A549 (cell line): ENCODE results near the gene MRPL40. TPM values are rescaled to one million over a fixed set of nuclear protein-coding genes. Genes with fewer than 3 reads are reported as not detected.

Experiments used
- ATAC-seq, 2 experiments: fragments of 200-7000 bp in 1 of 2; fragments of >200 bp in 1 of 2; cut with Nextera tagmentation in 1 of 2; cut with Tn5 transposase in 1 of 2; 3 replicates each; pipeline versions ENCODE4 v1.8.0 to v1.9.1; 2018 to 2020; ENCODE audit warnings: mild to moderate bottlenecking in 1 of 2, moderate library complexity in 1 of 2
- CTCF ChIA-PET: fragments of 300-600 bp; sonication (Branson Sonifier 250); formaldehyde crosslinking; extraction: SDS; loops from one replicate; lab custom pipeline; 2021; ENCODE audit warnings: antibody characterized with exemption, inconsistent platforms; lab: Yijun Ruan, JAX
- POLR2A ChIA-PET: fragments of 350-600 bp; formaldehyde crosslinking; extraction: SDS; loops from one replicate; lab custom pipeline; 2021; ENCODE audit warnings: antibody characterized with exemption, inconsistent platforms; lab: Yijun Ruan, JAX
- DNase-seq, 2 experiments: peaks; one replicate each; pipeline versions ENCODE4 v3.0.0 to v3.0.0-alpha.2; 2011 to 2016; ENCODE audit warnings: low read depth in 1 of 2, low spot score in 1 of 2
- FAIRE-seq: peaks from 2 replicates; lab custom pipeline; 2011; peaks lifted over from hg19 to GRCh38; lab: Jason Lieb, UNC
- H3K27ac ChIP-seq, 2 experiments: fragments of >200 bp; sonication (Bioruptor Twin); formaldehyde crosslinking; 3 replicates each; pipeline ENCODE4 v1.5.1; 2016 to 2017
- H3K4me1 ChIP-seq: fragments of >200 bp; sonication (Bioruptor Twin); formaldehyde crosslinking; 3 replicates; pipeline ENCODE4 v1.6.1; 2016
- H3K4me2 ChIP-seq: fragments of >200 bp; sonication (Bioruptor Twin); formaldehyde crosslinking; 3 replicates; pipeline ENCODE4 v1.6.1; 2016
- H3K4me3 ChIP-seq: fragments of >200 bp; sonication (Bioruptor Twin); formaldehyde crosslinking; 3 replicates; pipeline ENCODE4 v1.5.1; 2016
- H3K9me3 ChIP-seq: fragments of >200 bp; sonication (Bioruptor Twin); formaldehyde crosslinking; 3 replicates; pipeline ENCODE4 v1.6.1; 2016
- BHLHE40 ChIP-seq: IDR thresholded peaks from 2 replicates; pipeline ENCODE4 v1.6.1; 2012; ENCODE audit warnings: low read depth, low read length, inconsistent platforms
- CBX2 ChIP-seq: fragments of 200-600 bp; sonication (generic); IDR thresholded peaks from 2 replicates; pipeline ENCODE4 v1.6.1; 2016; ENCODE audit warnings: low read depth, mild to moderate bottlenecking, borderline replicate concordance
- CEBPB ChIP-seq, 2 experiments: fragments of >200 bp in 1 of 2; sonication (Bioruptor Twin) in 1 of 2; formaldehyde crosslinking in 1 of 2; IDR thresholded peaks; 2 replicates each; pipeline ENCODE4 v1.6.1; 2012 to 2016
- EHF ChIP-seq: fragments of 250-450 bp; sonication (Bioruptor Pico); IDR thresholded peaks from 2 replicates; pipeline ENCODE4 v1.5.0; 2020; ENCODE audit warnings: mild to moderate bottlenecking
- FOSB ChIP-seq: fragments of 250-450 bp; sonication (Bioruptor Pico); IDR thresholded peaks from 2 replicates; pipeline ENCODE4 v1.5.0; 2020; ENCODE audit warnings: mild to moderate bottlenecking, moderate library complexity
- HOXB5 ChIP-seq: fragments of 250-450 bp; sonication (Bioruptor Pico); IDR thresholded peaks from 2 replicates; pipeline ENCODE4 v1.5.0; 2020; ENCODE audit warnings: mild to moderate bottlenecking, moderate library complexity
- KDM1A ChIP-seq: fragments of 200-600 bp; sonication (generic); IDR thresholded peaks from 2 replicates; pipeline ENCODE4 v1.6.1; 2016; ENCODE audit warnings: low read depth, mild to moderate bottlenecking
- MAFK ChIP-seq: fragments of 450-650 bp; IDR thresholded peaks from 2 replicates; pipeline ENCODE4 v1.6.1; 2014; ENCODE audit not compliant: partially characterized antibody
- MAZ ChIP-seq: fragments of 150-350 bp; IDR thresholded peaks from 2 replicates; pipeline ENCODE4 v1.6.1; 2014; ENCODE audit warnings: antibody characterized with exemption, low read depth, low read length, borderline replicate concordance
- NFE2L2 ChIP-seq: fragments of 150-350 bp; conservative IDR thresholded peaks from 2 replicates; pipeline ENCODE4 v1.6.1; 2014; ENCODE audit warnings: low read length
- NPAS2 ChIP-seq: fragments of 250-450 bp; sonication (Bioruptor Pico); IDR thresholded peaks from 2 replicates; pipeline ENCODE4 v1.8.0; 2022; ENCODE audit warnings: mild to moderate bottlenecking, moderate library complexity, borderline replicate concordance
- PHF8 ChIP-seq: fragments of 200-600 bp; sonication (generic); IDR thresholded peaks from 2 replicates; pipeline ENCODE4 v1.6.1; 2016; ENCODE audit warnings: low read depth, mild to moderate bottlenecking, antibody characterized with exemption, moderate library complexity, borderline replicate concordance
- POLR2AphosphoS2 ChIP-seq: conservative IDR thresholded peaks from 2 replicates; pipeline ENCODE4 v1.6.1; 2012; ENCODE audit warnings: low read length, improper control_type of control experiment, inconsistent platforms
- RCOR1 ChIP-seq: fragments of 150-350 bp; IDR thresholded peaks from 2 replicates; pipeline ENCODE4 v1.6.1; 2014; ENCODE audit warnings: antibody characterized with exemption, low read length, low read depth
- RFX5 ChIP-seq: fragments of 450-650 bp; IDR thresholded peaks from 2 replicates; pipeline ENCODE4 v1.7.1; 2014; ENCODE audit warnings: antibody characterized with exemption, mild to moderate bottlenecking, moderate library complexity
- ZFP36 ChIP-seq: fragments of 450-650 bp; IDR thresholded peaks from 2 replicates; pipeline ENCODE4 v1.6.1; 2014; ENCODE audit warnings: borderline replicate concordance; ENCODE audit not compliant: partially characterized antibody
- WGBS: methylation state at CpG from one replicate; pipeline ENCODE4 v1.1.6; 2017; ENCODE audit errors: missing lambda C conversion rate; 5-methylcytosine and 5-hydroxymethylcytosine counted together
- polyA plus RNA-seq, 4 experiments: library from polyadenylated mRNA; depleted of rRNA in 3 of 4; stranded (reverse); fragments of >200 nt; fragmentation: RNase III in 1 of 4; extraction: RNeasy Plus Mini Kit Qiagen cat#74134 plus additional on column Dnase treatment in 1 of 4; gene quantifications; 2 replicates in 3 of 4; 3 replicates in 1 of 4; pipeline ENCODE4 v1.2.3, GENCODE V29; 2011 to 2017
- TF ChIP-seq, protein P1 (sequence below): fragments of >200 bp; sonication (Bioruptor Twin); formaldehyde crosslinking; IDR thresholded peaks from 3 replicates; pipeline ENCODE4 v1.6.1; 2016
- TF ChIP-seq, protein P2 (sequence below): fragments of 250-450 bp; sonication (Bioruptor Pico); IDR thresholded peaks from 2 replicates; pipeline ENCODE4 v1.5.0; 2020; ENCODE audit warnings: low read depth, mild to moderate bottlenecking, moderate library complexity
- TF ChIP-seq, protein P3 (sequence below): fragments of >200 bp; sonication (Bioruptor Twin); formaldehyde crosslinking; IDR thresholded peaks from 2 replicates; pipeline ENCODE4 v1.6.1; 2016
- TF ChIP-seq, protein P4 (sequence below): fragments of 200-600 bp; sonication (generic); IDR thresholded peaks from 2 replicates; pipeline ENCODE4 v1.6.1; 2016; ENCODE audit warnings: antibody characterized with exemption, mild to moderate bottlenecking, moderate library complexity
- TF ChIP-seq, protein P5 (sequence below): IDR thresholded peaks from 2 replicates; pipeline ENCODE4 v1.6.1; 2012

MRPL40 gene
- polyA plus RNA-seq, 2 of the 4 experiments (the other 2 are of a cell fraction) = 32.1 to 45.7 TPM

DNA sequence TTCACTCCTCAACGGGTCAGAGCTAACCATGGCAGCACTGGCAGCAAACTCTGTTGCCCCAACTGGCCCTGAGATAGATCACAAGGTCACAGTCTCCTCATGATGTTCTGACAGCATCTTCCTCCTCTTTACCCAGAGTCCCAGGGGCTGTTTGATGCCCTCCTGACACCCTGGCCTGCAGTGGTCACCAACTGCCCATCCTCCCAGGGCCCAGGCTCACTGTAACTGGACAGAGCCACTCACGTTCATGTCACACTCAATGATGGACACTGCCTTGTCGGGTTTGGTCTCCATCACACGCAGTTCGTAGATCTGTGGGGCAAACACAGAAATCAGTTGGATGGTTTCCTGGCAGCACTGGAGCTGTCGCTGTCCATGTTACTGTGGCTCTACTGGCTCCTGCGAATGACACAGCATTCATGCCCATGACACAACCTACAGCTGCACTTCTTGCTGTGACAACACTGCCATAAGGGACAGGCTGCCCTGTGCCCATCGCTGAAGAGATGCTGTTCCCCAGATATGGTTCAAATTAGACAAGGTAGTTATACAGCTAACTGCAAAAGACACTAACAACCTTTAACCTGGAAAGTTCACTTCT, 25.6 kb downstream of the MRPL40 start:
- TF ChIP-seq NFE2L2 = no peak
- no peak for TF ChIP-seq POLR2AphosphoS2
- TF ChIP-seq, protein P1, sequence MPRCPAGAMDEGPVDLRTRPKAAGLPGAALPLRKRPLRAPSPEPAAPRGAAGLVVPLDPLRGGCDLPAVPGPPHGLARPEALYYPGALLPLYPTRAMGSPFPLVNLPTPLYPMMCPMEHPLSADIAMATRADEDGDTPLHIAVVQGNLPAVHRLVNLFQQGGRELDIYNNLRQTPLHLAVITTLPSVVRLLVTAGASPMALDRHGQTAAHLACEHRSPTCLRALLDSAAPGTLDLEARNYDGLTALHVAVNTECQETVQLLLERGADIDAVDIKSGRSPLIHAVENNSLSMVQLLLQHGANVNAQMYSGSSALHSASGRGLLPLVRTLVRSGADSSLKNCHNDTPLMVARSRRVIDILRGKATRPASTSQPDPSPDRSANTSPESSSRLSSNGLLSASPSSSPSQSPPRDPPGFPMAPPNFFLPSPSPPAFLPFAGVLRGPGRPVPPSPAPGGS = no peak
- TF ChIP-seq RCOR1 = no peak
- POLR2A ChIA-PET = no interaction called here

DNA sequence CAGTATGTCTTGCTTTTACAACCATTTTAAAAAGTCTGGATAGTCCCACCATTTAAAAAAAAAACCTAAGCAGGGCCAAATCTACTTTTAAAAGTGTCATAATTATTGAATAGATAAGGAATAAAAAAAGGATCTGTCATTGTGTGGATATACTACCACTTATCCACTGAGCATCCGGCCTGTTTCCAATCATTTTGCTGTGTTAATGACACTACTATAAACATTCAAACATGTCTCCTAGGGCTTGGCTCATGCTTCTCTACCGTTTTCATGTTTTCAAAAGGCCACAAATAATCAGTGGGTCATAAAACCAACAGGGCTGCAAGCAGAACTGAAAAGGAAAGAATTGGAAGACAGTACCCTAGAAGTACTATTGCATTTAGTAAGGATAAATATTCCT, 27.7 kb downstream of the MRPL40 start:
- POLR2A ChIA-PET = no interaction called here
- H3K9me3 ChIP-seq = no peaks in the 10 kb centered on the region
- no peak for ATAC-seq
- 87% methylated on average over 2 of the region's 2 CpGs for WGBS
- CTCF ChIA-PET = interaction anchor here (0.6 kb wide), 1 partner anchor 15 kb away, joined by 4 read pairs; no protein-coding TSS in a partner anchor
- no peak for DNase-seq
- TF ChIP-seq, protein P2, sequence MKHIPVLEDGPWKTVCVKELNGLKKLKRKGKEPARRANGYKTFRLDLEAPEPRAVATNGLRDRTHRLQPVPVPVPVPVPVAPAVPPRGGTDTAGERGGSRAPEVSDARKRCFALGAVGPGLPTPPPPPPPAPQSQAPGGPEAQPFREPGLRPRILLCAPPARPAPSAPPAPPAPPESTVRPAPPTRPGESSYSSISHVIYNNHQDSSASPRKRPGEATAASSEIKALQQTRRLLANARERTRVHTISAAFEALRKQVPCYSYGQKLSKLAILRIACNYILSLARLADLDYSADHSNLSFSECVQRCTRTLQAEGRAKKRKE (CRISPR knock-in tag) = no peak
- TF ChIP-seq, protein P3, sequence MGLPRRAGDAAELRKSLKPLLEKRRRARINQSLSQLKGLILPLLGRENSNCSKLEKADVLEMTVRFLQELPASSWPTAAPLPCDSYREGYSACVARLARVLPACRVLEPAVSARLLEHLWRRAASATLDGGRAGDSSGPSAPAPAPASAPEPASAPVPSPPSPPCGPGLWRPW = no peak
- no peak for TF ChIP-seq EHF (CRISPR knock-in tag)
- no peak for TF ChIP-seq NFE2L2
- TF ChIP-seq CBX2 = no peak
- TF ChIP-seq CEBPB (IDR thresholded peaks at IDR 0.05) = no peak
- TF ChIP-seq ZFP36 = no peak
- no peak for TF ChIP-seq HOXB5
- TF ChIP-seq, protein P4, sequence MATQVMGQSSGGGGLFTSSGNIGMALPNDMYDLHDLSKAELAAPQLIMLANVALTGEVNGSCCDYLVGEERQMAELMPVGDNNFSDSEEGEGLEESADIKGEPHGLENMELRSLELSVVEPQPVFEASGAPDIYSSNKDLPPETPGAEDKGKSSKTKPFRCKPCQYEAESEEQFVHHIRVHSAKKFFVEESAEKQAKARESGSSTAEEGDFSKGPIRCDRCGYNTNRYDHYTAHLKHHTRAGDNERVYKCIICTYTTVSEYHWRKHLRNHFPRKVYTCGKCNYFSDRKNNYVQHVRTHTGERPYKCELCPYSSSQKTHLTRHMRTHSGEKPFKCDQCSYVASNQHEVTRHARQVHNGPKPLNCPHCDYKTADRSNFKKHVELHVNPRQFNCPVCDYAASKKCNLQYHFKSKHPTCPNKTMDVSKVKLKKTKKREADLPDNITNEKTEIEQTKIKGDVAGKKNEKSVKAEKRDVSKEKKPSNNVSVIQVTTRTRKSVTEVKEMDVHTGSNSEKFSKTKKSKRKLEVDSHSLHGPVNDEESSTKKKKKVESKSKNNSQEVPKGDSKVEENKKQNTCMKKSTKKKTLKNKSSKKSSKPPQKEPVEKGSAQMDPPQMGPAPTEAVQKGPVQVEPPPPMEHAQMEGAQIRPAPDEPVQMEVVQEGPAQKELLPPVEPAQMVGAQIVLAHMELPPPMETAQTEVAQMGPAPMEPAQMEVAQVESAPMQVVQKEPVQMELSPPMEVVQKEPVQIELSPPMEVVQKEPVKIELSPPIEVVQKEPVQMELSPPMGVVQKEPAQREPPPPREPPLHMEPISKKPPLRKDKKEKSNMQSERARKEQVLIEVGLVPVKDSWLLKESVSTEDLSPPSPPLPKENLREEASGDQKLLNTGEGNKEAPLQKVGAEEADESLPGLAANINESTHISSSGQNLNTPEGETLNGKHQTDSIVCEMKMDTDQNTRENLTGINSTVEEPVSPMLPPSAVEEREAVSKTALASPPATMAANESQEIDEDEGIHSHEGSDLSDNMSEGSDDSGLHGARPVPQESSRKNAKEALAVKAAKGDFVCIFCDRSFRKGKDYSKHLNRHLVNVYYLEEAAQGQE = no peak
- TF ChIP-seq, protein P1 = no peak
- no peak for TF ChIP-seq KDM1A
- no peak for TF ChIP-seq PHF8
- TF ChIP-seq MAFK = no peak
- no peak for TF ChIP-seq FOSB (CRISPR knock-in tag)
- no peak for TF ChIP-seq BHLHE40
- TF ChIP-seq RFX5 = no peak
- TF ChIP-seq, protein P5, sequence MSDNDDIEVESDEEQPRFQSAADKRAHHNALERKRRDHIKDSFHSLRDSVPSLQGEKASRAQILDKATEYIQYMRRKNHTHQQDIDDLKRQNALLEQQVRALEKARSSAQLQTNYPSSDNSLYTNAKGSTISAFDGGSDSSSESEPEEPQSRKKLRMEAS = no peak
- TF ChIP-seq NPAS2 (CRISPR knock-in tag) = no peak
- TF ChIP-seq MAZ = no peak
- TF ChIP-seq, all 56 proteins: peak for 0
- Histone ChIP-seq H3K4me1 (no peaks in the 10 kb centered on the region), H3K4me2 (no peak overlapping the region), H3K4me3 (no peak overlapping the region), H3K27ac (no peak overlapping the region)
- FAIRE-seq = no peak

More for the DNA sequence above, 25.6 kb downstream of the MRPL40 start:
- no peak for ATAC-seq
- 91% methylated on average over 6 of the region's 8 CpGs for WGBS
- DNase-seq = no peak
- no peak for FAIRE-seq
- Histone ChIP-seq H3K4me1 (no peaks in the 10 kb centered on the region), H3K4me3 (no peak overlapping the region), H3K9me3 (no peaks in the 10 kb centered on the region), H3K4me2 (no peak overlapping the region), H3K27ac (no peak overlapping the region)
- CTCF ChIA-PET = interaction anchor here (0.5 to 0.7 kb wide), 4 partner anchors 11 to 356 kb away, joined by 3 read pairs; no protein-coding TSS in a partner anchor
